Neural crest cell (in vitro differentiated cells): Measurements from ENCODE around the gene NETO1. TPM values are rescaled to one million over a fixed set of nuclear protein-coding genes. Genes with fewer than 3 reads are reported as not detected.

Experiments
- DNase-seq: peaks from one replicate; pipeline ENCODE4 v3.0.0; 2021; ENCODE audit warnings: low read depth, mixed read lengths, low spot score
- H3K27ac Mint-ChIP-seq: one replicate; pipeline ENCODE4 v1.8.0; 2021; ENCODE audit warnings: mild to moderate bottlenecking, mixed read lengths; ENCODE audit not compliant: unreplicated experiment
- H3K27me3 Mint-ChIP-seq: 2 replicates; pipeline ENCODE4 v1.8.0; 2021; ENCODE audit warnings: low read depth, mild to moderate bottlenecking, mixed read lengths
- H3K36me3 Mint-ChIP-seq: 2 replicates; pipeline ENCODE4 v1.8.0; 2021; ENCODE audit warnings: low read depth, mild to moderate bottlenecking, mixed read lengths
- H3K4me1 Mint-ChIP-seq: 2 replicates; pipeline ENCODE4 v1.8.0; 2021; ENCODE audit warnings: mixed read lengths
- H3K4me3 Mint-ChIP-seq: one replicate; pipeline ENCODE4 v1.8.0; 2021; ENCODE audit warnings: mild to moderate bottlenecking, mixed read lengths
- H3K9me3 Mint-ChIP-seq: 2 replicates; pipeline ENCODE4 v1.8.0; 2021; ENCODE audit warnings: mixed read lengths
- CTCF ChIP-seq: fragments of 200-600 bp; sonication (generic); conservative IDR thresholded peaks from 2 replicates; pipeline ENCODE4 v1.5.0; 2021; ENCODE audit warnings: antibody characterized with exemption, mild to moderate bottlenecking
- total RNA-seq: library from RNA; stranded (reverse); gene quantifications from 2 replicates; pipeline ENCODE4 v1.2.1, GENCODE V29; 2021

The NETO1 gene
- total RNA-seq, 1 donor from 2014 or later, result 6.1 TPM

GRCh38 chr18:72843743-72844142, 24.0 kb downstream of the NETO1 start:
- Mint-ChIP-seq H3K27me3 (no peaks in the 10 kb centered on the region), H3K36me3 (peaks cover 4% of the 10 kb centered on the region), H3K9me3 (peaks cover 6% of the 10 kb centered on the region), H3K4me1 (peaks cover 16% of the 10 kb centered on the region), H3K27ac (no peak overlapping the region), H3K4me3 (no peak overlapping the region)
- no peak for DNase-seq
- no peak for TF ChIP-seq CTCF

GRCh38 chr18:72840109-72840508, 27.7 kb downstream of the NETO1 start:
- TF ChIP-seq CTCF, result no peak
- Mint-ChIP-seq H3K27me3 (peaks cover 3% of the 10 kb centered on the region), H3K36me3 (no peaks in the 10 kb centered on the region), H3K4me1 (no peaks in the 10 kb centered on the region), H3K4me3 (no peak overlapping the region), H3K27ac (no peak overlapping the region), H3K9me3 (no peaks in the 10 kb centered on the region)
- DNase-seq, result no peak

GRCh38 chr18:72834731-72835130, 33.1 kb downstream of the NETO1 start:
- no peak overlapping the region for H3K27ac Mint-ChIP-seq

GRCh38 chr18:72833471-72833870, 34.3 kb downstream of the NETO1 start:
- no peak for DNase-seq
- Mint-ChIP-seq H3K4me3 (no peak overlapping the region), H3K27me3 (peaks cover 29% of the 10 kb centered on the region), H3K27ac (no peak overlapping the region), H3K9me3 (no peaks in the 10 kb centered on the region), H3K36me3 (no peaks in the 10 kb centered on the region), H3K4me1 (no peaks in the 10 kb centered on the region)
- no peak for TF ChIP-seq CTCF

More at GRCh38 chr18:72834731-72835130, 33.1 kb downstream of the NETO1 start:
- Mint-ChIP-seq H3K36me3 (no peaks in the 10 kb centered on the region), H3K9me3 (no peaks in the 10 kb centered on the region), H3K4me3 (no peak overlapping the region), H3K27me3 (peaks cover 26% of the 10 kb centered on the region), H3K4me1 (no peaks in the 10 kb centered on the region)
- TF ChIP-seq CTCF, result no peak
- DNase-seq, result no peak

- Mint-ChIP-seq H3K4me1 (no peaks in the 10 kb centered on the region), H3K4me3 (no peak overlapping the region), H3K9me3 (no peaks in the 10 kb centered on the region), H3K27ac (no peak overlapping the region), H3K36me3 (no peaks in the 10 kb centered on the region), H3K27me3 (peaks cover 27% of the 10 kb centered on the region)
- no peak for TF ChIP-seq CTCF
- peak; percentile 51 for DNase-seq
These were observed 37.7 kb downstream of the NETO1 start for GRCh38 chr18:72830109-72830508.

GRCh38 chr18:72828601-72829000, 39.2 kb downstream of the NETO1 start:
- no peak for DNase-seq

More at GRCh38 chr18:72828601-72829000, 39.2 kb downstream of the NETO1 start:
- Mint-ChIP-seq H3K4me3 (no peak overlapping the region), H3K27me3 (peaks cover 27% of the 10 kb centered on the region), H3K27ac (no peak overlapping the region), H3K9me3 (no peaks in the 10 kb centered on the region), H3K4me1 (no peaks in the 10 kb centered on the region), H3K36me3 (no peaks in the 10 kb centered on the region)
- TF ChIP-seq CTCF, result no peak
